ENCODE data around the gene GIPC3.
"Not testable (repeated sequence)": the region's sequence is repeated elsewhere in the genome, so short reads cannot be mapped to it uniquely, and the experiment has no call there.

GIPC3 gene

GRCh38 chr19:3618811-3619630 is 33.7 kb downstream of the GIPC3 start:
- DNase-seq (ENCODE audit: low read depth in 2 of 2), result no peak

GRCh38 chr19:3619631-3620012 is 34.3 kb downstream of the GIPC3 start:
- DNase-seq (ENCODE audit: low read depth in 2 of 2), result no peak

- no peak for DNase-seq (ENCODE audit: low read depth in 2 of 2)
These were observed 35.0 kb downstream of the GIPC3 start for GRCh38 chr19:3620145-3620816.

- no peak for DNase-seq (ENCODE audit: low read depth in 2 of 2)
These were observed 35.7 kb downstream of the GIPC3 start for GRCh38 chr19:3620817-3621547.

- no peak for DNase-seq (ENCODE audit: low read depth in 2 of 2)
These were observed 36.4 kb downstream of the GIPC3 start for GRCh38 chr19:3621689-3622088.

- DNase-seq (ENCODE audit: low read depth in 2 of 2), result no peak
These were observed 36.9 kb downstream of the GIPC3 start for GRCh38 chr19:3622224-3622623.

GRCh38 chr19:3623716-3624115 is 38.4 kb downstream of the GIPC3 start:
- DNase-seq (ENCODE audit: low read depth in 2 of 2), result no peak

- no peak for DNase-seq (ENCODE audit: low read depth in 2 of 2)
These were observed 40.8 kb downstream of the GIPC3 start for GRCh38 chr19:3625996-3626472.

GRCh38 chr19:3626473-3627350 is 41.4 kb downstream of the GIPC3 start, which contains the start of gene CACTIN:
Gene CACTIN (minus strand): TSS chr19:3626790. CDS start chr19:3626762, 28 bp downstream.
- DNase-seq (ENCODE audit: low read depth in 2 of 2), result peak; percentile 97 to 98

GRCh38 chr19:3627351-3627723 is 42.1 kb downstream of the GIPC3 start:
- no peak for DNase-seq (ENCODE audit: low read depth in 2 of 2)

GRCh38 chr19:3628766-3629165 is 43.5 kb downstream of the GIPC3 start:
- DNase-seq (ENCODE audit: low read depth in 2 of 2), result not testable (repeated sequence)

- DNase-seq (ENCODE audit: low read depth in 2 of 2), result no peak
These were observed 46.0 kb downstream of the GIPC3 start for GRCh38 chr19:3631053-3631861.

GRCh38 chr19:3632098-3632497 is 46.8 kb downstream of the GIPC3 start:
- DNase-seq (ENCODE audit: low read depth in 2 of 2), result no peak

GRCh38 chr19:3632739-3633558 is 47.7 kb downstream of the GIPC3 start:
- DNase-seq (ENCODE audit: low read depth in 2 of 2), result no peak

- no peak for DNase-seq (ENCODE audit: low read depth in 2 of 2)
These were observed 48.3 kb downstream of the GIPC3 start for GRCh38 chr19:3633559-3633988.

- DNase-seq (ENCODE audit: low read depth in 2 of 2), result no peak
These were observed 49.3 kb downstream of the GIPC3 start for GRCh38 chr19:3634496-3635045.

GRCh38 chr19:3636506-3636905 is 51.2 kb downstream of the GIPC3 start:
- no peak for DNase-seq (ENCODE audit: low read depth in 2 of 2)

- no peak for DNase-seq (ENCODE audit: low read depth in 2 of 2)
These were observed 51.7 kb downstream of the GIPC3 start for GRCh38 chr19:3636962-3637361.

GRCh38 chr19:3637621-3638020 is 52.3 kb downstream of the GIPC3 start:
- no peak for DNase-seq (ENCODE audit: low read depth in 2 of 2)

Data from stimulated activated CD8-positive, alpha-beta memory T cell treated with anti-CD3 and anti-CD28 coated beads, Interleukin-7, amount 100 ng/mL, for 4 hours (primary cell).